ENCODE data around the gene EPB41L4B.

EPB41L4B gene

GRCh38 chr9:109192732-109193361 lies 128.0 kb downstream of the EPB41L4B start:
- TF ChIP-seq, protein P1, sequence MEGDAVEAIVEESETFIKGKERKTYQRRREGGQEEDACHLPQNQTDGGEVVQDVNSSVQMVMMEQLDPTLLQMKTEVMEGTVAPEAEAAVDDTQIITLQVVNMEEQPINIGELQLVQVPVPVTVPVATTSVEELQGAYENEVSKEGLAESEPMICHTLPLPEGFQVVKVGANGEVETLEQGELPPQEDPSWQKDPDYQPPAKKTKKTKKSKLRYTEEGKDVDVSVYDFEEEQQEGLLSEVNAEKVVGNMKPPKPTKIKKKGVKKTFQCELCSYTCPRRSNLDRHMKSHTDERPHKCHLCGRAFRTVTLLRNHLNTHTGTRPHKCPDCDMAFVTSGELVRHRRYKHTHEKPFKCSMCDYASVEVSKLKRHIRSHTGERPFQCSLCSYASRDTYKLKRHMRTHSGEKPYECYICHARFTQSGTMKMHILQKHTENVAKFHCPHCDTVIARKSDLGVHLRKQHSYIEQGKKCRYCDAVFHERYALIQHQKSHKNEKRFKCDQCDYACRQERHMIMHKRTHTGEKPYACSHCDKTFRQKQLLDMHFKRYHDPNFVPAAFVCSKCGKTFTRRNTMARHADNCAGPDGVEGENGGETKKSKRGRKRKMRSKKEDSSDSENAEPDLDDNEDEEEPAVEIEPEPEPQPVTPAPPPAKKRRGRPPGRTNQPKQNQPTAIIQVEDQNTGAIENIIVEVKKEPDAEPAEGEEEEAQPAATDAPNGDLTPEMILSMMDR (IDR thresholded peaks at IDR 0.05; ENCODE audit: borderline replicate concordance, insufficient read depth, low read depth, low read length), result peak; percentile 66
- H3K4me3 ChIP-seq (ENCODE audit: low read depth, low read length), result no peak overlapping the region

DNA sequence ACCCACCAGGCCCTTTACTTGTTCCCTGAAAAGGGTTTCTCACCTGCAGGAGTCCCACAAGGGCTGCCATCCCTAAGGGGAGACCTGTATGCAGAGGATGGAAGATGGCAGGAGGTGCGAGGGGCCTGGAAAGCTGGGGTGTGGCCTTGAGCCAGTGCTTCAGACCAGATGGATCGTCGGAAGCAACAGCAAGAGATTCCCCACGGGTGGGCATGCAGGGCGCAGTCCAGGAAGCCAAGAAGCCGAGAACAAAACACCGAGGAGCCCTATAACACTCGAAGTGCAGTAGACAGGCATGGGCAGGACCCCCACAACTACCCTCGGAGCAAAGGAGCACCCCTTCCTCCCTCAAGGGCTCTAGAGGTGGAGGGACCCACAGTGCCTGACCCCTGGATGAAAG lies 129.1 kb downstream of the EPB41L4B start:
- no peak overlapping the region for H3K4me3 ChIP-seq (ENCODE audit: low read depth, low read length)
- TF ChIP-seq, protein P1 (IDR thresholded peaks at IDR 0.05; ENCODE audit: borderline replicate concordance, insufficient read depth, low read depth, low read length), result no peak

DNA sequence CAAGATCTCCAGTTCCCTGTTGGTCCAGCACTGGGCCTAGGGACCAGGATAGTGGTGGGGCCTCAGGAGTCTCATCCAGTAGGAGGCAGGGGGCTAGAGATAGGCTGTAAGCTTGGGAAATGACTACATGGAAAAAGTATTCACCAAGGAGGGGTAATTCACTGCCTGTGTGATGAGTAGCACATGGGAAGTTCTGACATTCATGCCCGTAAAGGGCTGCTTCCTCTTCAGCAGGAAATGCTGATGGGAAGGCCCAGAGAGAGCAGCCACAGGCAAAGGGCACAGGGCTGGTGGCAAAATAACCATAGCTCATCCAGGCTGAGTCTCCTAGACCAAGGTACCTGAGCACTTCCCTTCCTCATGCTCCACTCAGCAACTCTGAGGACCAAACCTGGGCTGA lies 130.7 kb downstream of the EPB41L4B start:
- TF ChIP-seq, protein P1 (IDR thresholded peaks at IDR 0.05; ENCODE audit: borderline replicate concordance, insufficient read depth, low read depth, low read length), result no peak
- H3K4me3 ChIP-seq (ENCODE audit: low read depth, low read length), result no peak overlapping the region

DNA sequence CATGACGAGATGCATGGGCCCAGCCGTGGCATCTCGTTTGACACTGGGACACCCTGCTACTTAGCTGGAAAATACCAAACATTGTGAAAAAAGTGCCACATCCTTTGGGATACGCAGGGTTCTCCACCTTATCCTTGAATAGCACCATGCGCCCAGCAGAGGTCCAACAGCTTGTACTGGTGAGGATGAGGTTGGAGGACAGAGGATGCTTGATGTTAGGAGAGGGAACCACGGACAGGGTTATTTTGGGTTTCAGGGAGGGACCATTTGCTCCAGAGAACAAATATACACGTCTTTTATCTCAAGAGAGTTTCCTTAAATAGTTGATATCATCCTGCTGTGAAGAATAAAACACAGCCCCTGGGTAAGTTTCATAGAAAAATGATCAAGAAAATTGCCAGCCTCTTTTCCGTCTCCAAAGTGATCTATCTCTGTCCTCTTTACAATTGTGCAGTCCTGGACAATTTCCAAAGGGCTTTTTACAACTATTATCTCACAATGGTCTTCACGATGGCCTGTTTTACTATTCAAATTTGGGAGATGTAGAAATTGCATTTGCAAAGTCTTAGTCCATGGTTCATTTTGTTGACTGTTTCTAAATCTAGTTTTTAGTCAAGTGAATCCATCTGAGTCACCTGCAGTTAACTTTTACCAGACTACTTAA lies 133.9 kb downstream of the EPB41L4B start:
- TF ChIP-seq, protein P1 (IDR thresholded peaks at IDR 0.05; ENCODE audit: borderline replicate concordance, insufficient read depth, low read depth, low read length), result no peak
- H3K4me3 ChIP-seq (ENCODE audit: low read depth, low read length), result no peak overlapping the region

GRCh38 chr9:109182940-109183798 lies 137.7 kb downstream of the EPB41L4B start:
- TF ChIP-seq, protein P1 (IDR thresholded peaks at IDR 0.05; ENCODE audit: borderline replicate concordance, insufficient read depth, low read depth, low read length), result peak; percentile 81

DNA sequence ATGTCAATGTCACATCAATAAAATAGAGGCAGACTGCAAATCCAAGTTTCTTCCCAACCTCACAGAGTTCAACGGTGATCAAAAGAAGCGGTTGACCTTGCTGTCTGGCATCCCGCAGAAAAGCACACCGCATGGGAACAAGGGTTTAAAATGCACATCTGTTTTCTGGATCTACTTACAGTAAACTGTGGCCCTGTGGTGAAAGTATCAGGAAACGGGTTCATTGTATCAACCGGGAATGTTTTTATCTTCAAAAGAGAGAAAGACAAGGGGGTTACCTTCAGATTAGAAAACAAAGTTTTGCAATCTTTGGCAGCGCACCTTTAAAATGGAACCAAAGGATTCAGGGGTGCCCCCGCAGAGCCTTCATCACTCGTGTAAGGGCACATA lies 138.3 kb downstream of the EPB41L4B start:
- H3K4me3 ChIP-seq (ENCODE audit: low read depth, low read length), result no peak overlapping the region
- TF ChIP-seq, protein P1 (IDR thresholded peaks at IDR 0.05; ENCODE audit: borderline replicate concordance, insufficient read depth, low read depth, low read length), result no peak

More at GRCh38 chr9:109182940-109183798, 137.7 kb downstream of the EPB41L4B start:
- no peak overlapping the region for H3K4me3 ChIP-seq (ENCODE audit: low read depth, low read length)

Measured in GM12875 (cell line).